WTC11 (cell line): ENCODE measurements around the gene NXN. TPM values are rescaled to one million over a fixed set of nuclear protein-coding genes. Genes with fewer than 3 reads are reported as not detected.

Experiments used
- ATAC-seq: fragments of 200-7000 bp; cut with Tn5 transposase; 2 replicates; pipeline ENCODE4 v1.10.0; 2021; ENCODE audit warnings: mild to moderate bottlenecking, moderate library complexity
- CTCF ChIA-PET: fragments of 300-600 bp; sonication (Branson Sonifier 250); formaldehyde crosslinking; loops from one replicate; lab custom pipeline; 2021; ENCODE audit warnings: antibody characterized with exemption; lab: Charles Lee
- POLR2A ChIA-PET: fragments of 350-600 bp; sonication (Branson Sonifier 250); formaldehyde crosslinking; loops from one replicate; lab custom pipeline; 2021; ENCODE audit warnings: antibody characterized with exemption; lab: Charles Lee
- DNase-seq: peaks from one replicate; pipeline ENCODE4 v3.0.0; 2021; ENCODE audit warnings: low spot score
- H3K27ac Mint-ChIP-seq: 2 replicates; pipeline ENCODE4 v1.8.0; 2021; ENCODE audit warnings: mixed read lengths
- H3K27me3 Mint-ChIP-seq: 2 replicates; pipeline ENCODE4 v1.8.0; 2021; ENCODE audit warnings: low read depth, mild to moderate bottlenecking, moderate library complexity, mixed read lengths
- H3K36me3 Mint-ChIP-seq: 2 replicates; pipeline ENCODE4 v1.8.0; 2021; ENCODE audit warnings: mixed read lengths
- H3K4me1 Mint-ChIP-seq: 2 replicates; pipeline ENCODE4 v1.8.0; 2022; ENCODE audit warnings: mixed read lengths
- H3K4me3 Mint-ChIP-seq: 2 replicates; pipeline ENCODE4 v1.8.0; 2021; ENCODE audit warnings: mild to moderate bottlenecking, moderate library complexity, mixed read lengths
- H3K9me3 Mint-ChIP-seq: 2 replicates; pipeline ENCODE4 v1.8.0; 2021; ENCODE audit warnings: mixed read lengths
- ATF1 ChIP-seq: sonication (generic); formaldehyde crosslinking; IDR thresholded peaks from 2 replicates; pipeline ENCODE4 v1.8.1; 2023; ENCODE audit warnings: mild to moderate bottlenecking, moderate library complexity, missing genetic modification reagents
- ETV6 ChIP-seq: sonication (generic); formaldehyde crosslinking; IDR thresholded peaks from 2 replicates; pipeline ENCODE4 v1.8.1; 2022; ENCODE audit warnings: mild to moderate bottlenecking, missing genetic modification reagents
- FOXP1 ChIP-seq: sonication (generic); formaldehyde crosslinking; IDR thresholded peaks from 2 replicates; pipeline ENCODE4 v1.8.0; 2022; ENCODE audit warnings: missing genetic modification reagents, mild to moderate bottlenecking, moderate library complexity, borderline replicate concordance
- JUN ChIP-seq: sonication (generic); formaldehyde crosslinking; IDR thresholded peaks from 2 replicates; pipeline ENCODE4 v1.8.0; 2023; ENCODE audit warnings: mild to moderate bottlenecking, missing genetic modification reagents
- NR1H2 ChIP-seq: sonication (generic); formaldehyde crosslinking; IDR thresholded peaks from 2 replicates; pipeline ENCODE4 v1.9.0; 2021; ENCODE audit warnings: mild to moderate bottlenecking, moderate library complexity, missing genetic modification reagents
- PRRX2 ChIP-seq: fragments of 250-450 bp; sonication (Bioruptor Pico); IDR thresholded peaks from 2 replicates; pipeline ENCODE4 v1.8.0; 2021; ENCODE audit warnings: mild to moderate bottlenecking
- RELA ChIP-seq: sonication (generic); formaldehyde crosslinking; IDR thresholded peaks from 2 replicates; pipeline ENCODE4 v1.8.1; 2022; ENCODE audit warnings: missing genetic modification reagents, mild to moderate bottlenecking, borderline replicate concordance
- ZBTB21 ChIP-seq: sonication (generic); formaldehyde crosslinking; IDR thresholded peaks from 2 replicates; pipeline ENCODE4 v1.8.1; 2023; ENCODE audit warnings: mild to moderate bottlenecking, missing genetic modification reagents, borderline replicate concordance
- ZNF263 ChIP-seq: sonication (generic); formaldehyde crosslinking; IDR thresholded peaks from 2 replicates; pipeline ENCODE4 v1.8.1; 2022; ENCODE audit warnings: low read depth, mild to moderate bottlenecking, moderate library complexity, missing genetic modification reagents
- ZNF671 ChIP-seq: fragments of 250-450 bp; sonication (Bioruptor Pico); IDR thresholded peaks from 2 replicates; pipeline ENCODE4 v1.8.0; 2021; ENCODE audit warnings: mild to moderate bottlenecking
- total RNA-seq: library from RNA; stranded (reverse); gene quantifications from 3 replicates; pipeline ENCODE4 v1.2.3, GENCODE V29; 2021
- TF ChIP-seq, protein P1 (sequence below): fragments of 200-600 bp; IDR thresholded peaks from 2 replicates; pipeline ENCODE4 v1.8.0; 2022; ENCODE audit warnings: antibody characterized with exemption
- TF ChIP-seq, protein P2 (sequence below): sonication (generic); formaldehyde crosslinking; IDR thresholded peaks from 2 replicates; pipeline ENCODE4 v1.8.1; 2022; ENCODE audit warnings: mild to moderate bottlenecking, missing genetic modification reagents, moderate library complexity, borderline replicate concordance
- TF ChIP-seq, protein P3 (sequence below): fragments of 250-450 bp; sonication (Bioruptor Pico); IDR thresholded peaks from 2 replicates; pipeline ENCODE4 v1.9.0; 2021; ENCODE audit warnings: mild to moderate bottlenecking
- TF ChIP-seq, protein P4 (sequence below): fragments of 250-450 bp; sonication (Bioruptor Pico); conservative IDR thresholded peaks from 2 replicates; pipeline ENCODE4 v1.9.0; 2021; ENCODE audit warnings: mild to moderate bottlenecking
- TF ChIP-seq, protein P5 (sequence below): sonication (generic); formaldehyde crosslinking; IDR thresholded peaks from 2 replicates; pipeline ENCODE4 v1.8.1; 2023; ENCODE audit warnings: mild to moderate bottlenecking, missing genetic modification reagents
- TF ChIP-seq, protein P6 (sequence below): sonication (generic); formaldehyde crosslinking; IDR thresholded peaks from 2 replicates; pipeline ENCODE4 v1.8.0; 2023; ENCODE audit warnings: mild to moderate bottlenecking, missing genetic modification reagents
- TF ChIP-seq, protein P7 (sequence below): sonication (generic); formaldehyde crosslinking; IDR thresholded peaks from 2 replicates; pipeline ENCODE4 v1.8.1; 2022; ENCODE audit warnings: missing genetic modification reagents, borderline replicate concordance

Gene NXN
- total RNA-seq, 1 experiment from 2014 or later, result 96.8 TPM

DNA sequence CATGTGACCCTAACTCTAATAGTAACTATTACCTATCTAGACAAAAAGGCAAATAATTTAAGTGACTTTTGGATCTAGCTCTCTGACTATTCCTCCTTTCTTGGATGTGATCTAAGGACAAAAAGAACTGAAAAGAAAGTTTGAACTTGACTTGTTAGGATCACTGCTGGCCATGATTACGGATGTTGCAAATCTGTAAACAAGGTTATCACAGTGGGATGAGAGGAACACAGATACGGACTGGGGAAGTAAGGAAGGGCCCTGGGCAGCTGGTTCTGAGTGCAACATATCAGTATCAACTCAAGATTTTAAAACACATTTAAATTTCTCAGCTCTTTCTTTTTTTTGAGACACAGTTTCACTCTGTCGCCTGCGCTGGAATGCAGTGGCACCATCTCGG lies 118.8 kb downstream of the NXN start:
- ATAC-seq, result no peak
- peaks cover 8% of the 10 kb centered on the region for H3K4me1 Mint-ChIP-seq
- H3K36me3 Mint-ChIP-seq, result no peaks in the 10 kb centered on the region; the same call in 1 of the 2 replicates
- no peaks in the 10 kb centered on the region for H3K27me3 Mint-ChIP-seq
- H3K9me3 Mint-ChIP-seq, result no peaks in the 10 kb centered on the region
- no peak for DNase-seq
- no peak overlapping the region for H3K4me3 Mint-ChIP-seq
- CTCF ChIA-PET, result interaction anchor here (1.4 kb wide), 1 partner anchor 8 kb away, joined by 6 read pairs; no protein-coding TSS in a partner anchor
- H3K27ac Mint-ChIP-seq, result peak overlapping the region; percentile 95
- POLR2A ChIA-PET, result no interaction called here
- TF ChIP-seq, protein P1, sequence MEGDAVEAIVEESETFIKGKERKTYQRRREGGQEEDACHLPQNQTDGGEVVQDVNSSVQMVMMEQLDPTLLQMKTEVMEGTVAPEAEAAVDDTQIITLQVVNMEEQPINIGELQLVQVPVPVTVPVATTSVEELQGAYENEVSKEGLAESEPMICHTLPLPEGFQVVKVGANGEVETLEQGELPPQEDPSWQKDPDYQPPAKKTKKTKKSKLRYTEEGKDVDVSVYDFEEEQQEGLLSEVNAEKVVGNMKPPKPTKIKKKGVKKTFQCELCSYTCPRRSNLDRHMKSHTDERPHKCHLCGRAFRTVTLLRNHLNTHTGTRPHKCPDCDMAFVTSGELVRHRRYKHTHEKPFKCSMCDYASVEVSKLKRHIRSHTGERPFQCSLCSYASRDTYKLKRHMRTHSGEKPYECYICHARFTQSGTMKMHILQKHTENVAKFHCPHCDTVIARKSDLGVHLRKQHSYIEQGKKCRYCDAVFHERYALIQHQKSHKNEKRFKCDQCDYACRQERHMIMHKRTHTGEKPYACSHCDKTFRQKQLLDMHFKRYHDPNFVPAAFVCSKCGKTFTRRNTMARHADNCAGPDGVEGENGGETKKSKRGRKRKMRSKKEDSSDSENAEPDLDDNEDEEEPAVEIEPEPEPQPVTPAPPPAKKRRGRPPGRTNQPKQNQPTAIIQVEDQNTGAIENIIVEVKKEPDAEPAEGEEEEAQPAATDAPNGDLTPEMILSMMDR, result no peak
- no peak for TF ChIP-seq ZNF263 (CRISPR knock-in tag)
- no peak for TF ChIP-seq RELA (CRISPR knock-in tag)
- TF ChIP-seq ATF1 (CRISPR knock-in tag), result no peak

DNA sequence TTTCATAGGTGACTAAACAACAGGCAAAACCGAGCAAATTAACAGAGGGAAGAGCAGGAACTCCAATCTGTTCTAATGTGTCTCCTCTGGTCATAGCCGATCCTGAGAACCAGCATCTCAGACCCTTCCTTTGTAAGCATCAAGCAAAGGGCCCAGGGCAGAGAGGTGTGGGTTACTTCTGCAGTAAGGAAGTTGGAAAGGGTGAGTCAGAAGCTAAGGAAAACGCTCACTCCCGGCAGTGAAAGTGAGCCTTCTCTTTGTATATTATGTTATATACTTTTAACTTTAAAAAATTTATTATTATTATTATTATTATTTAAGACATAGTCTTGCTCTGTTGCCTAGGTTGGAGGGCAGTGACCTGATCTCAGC lies 119.8 kb downstream of the NXN start:
- no peak for ATAC-seq
- H3K27me3 Mint-ChIP-seq, result no peaks in the 10 kb centered on the region
- no peak for TF ChIP-seq ZNF671
- TF ChIP-seq, protein P2, sequence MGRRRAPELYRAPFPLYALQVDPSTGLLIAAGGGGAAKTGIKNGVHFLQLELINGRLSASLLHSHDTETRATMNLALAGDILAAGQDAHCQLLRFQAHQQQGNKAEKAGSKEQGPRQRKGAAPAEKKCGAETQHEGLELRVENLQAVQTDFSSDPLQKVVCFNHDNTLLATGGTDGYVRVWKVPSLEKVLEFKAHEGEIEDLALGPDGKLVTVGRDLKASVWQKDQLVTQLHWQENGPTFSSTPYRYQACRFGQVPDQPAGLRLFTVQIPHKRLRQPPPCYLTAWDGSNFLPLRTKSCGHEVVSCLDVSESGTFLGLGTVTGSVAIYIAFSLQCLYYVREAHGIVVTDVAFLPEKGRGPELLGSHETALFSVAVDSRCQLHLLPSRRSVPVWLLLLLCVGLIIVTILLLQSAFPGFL (CRISPR knock-in tag), result no peak
- no peak for TF ChIP-seq PRRX2 (CRISPR knock-in tag)
- TF ChIP-seq, all 79 proteins: peak for 0
- Mint-ChIP-seq H3K4me1 (peaks cover 8% of the 10 kb centered on the region), H3K4me3 (no peak overlapping the region), H3K27ac (peak overlapping the region; percentile 76), H3K9me3 (no peaks in the 10 kb centered on the region), H3K36me3 (no peaks in the 10 kb centered on the region; the same call in 1 of the 2 replicates)
- no peak for DNase-seq
- CTCF ChIA-PET, result interaction anchor here (0.5 to 0.6 kb wide), 2 partner anchors 8 to 419 kb away, joined by 3 to 5 read pairs; no protein-coding TSS in a partner anchor
- POLR2A ChIA-PET, result no interaction called here

DNA sequence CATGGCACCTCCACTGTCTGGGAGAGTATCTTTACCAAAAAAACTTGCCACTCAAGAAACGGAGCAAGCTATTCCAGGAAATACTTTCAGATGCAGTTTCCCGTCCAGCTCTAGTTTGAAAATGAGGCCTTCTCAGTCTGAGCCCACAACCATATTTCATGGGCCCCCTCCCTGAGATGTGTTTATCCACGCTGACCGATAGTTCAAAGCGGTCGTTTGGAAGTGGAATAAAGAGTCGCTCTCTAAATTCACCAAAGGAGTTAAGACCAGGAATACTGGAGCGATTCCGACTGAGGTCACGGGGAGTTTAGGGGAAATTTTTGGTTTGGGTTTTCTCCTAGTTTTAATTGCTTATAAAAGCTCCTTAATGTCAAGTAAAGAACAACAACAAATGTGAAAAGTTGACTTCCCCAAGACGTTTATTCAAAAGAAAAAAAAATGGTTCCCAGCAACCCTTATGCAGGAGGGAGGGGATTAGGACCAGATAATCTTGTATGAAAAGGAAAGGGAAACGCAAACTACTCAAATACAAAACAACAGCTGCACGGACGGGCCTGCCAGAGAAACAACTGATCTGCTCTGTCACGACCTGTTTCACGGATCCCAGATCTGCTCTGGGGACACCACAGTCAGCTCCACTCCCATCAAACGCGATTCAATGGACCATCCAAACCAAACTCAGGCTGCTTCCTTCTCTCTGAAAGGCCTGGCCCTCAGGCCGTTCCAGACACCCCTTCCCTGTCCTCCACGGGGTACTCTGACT lies 120.3 kb downstream of the NXN start:
- Mint-ChIP-seq H3K4me3 (no peak overlapping the region), H3K9me3 (no peaks in the 10 kb centered on the region), H3K4me1 (peaks cover 8% of the 10 kb centered on the region), H3K27me3 (no peaks in the 10 kb centered on the region), H3K36me3 (no peaks in the 10 kb centered on the region; the same call in 1 of the 2 replicates), H3K27ac (peak overlapping the region; percentile 83)
- DNase-seq (no peak), ATAC-seq (no peak)
- CTCF ChIA-PET, result interaction anchor here (0.5 to 0.6 kb wide), 2 partner anchors 8 to 418 kb away, joined by 3 to 5 read pairs; no protein-coding TSS in a partner anchor
- POLR2A ChIA-PET, result interaction anchor here (0.6 kb wide), 2 partner anchors 104 to 376 kb away, joined by 3 read pairs; no protein-coding TSS in a partner anchor
- TF ChIP-seq ZBTB21 (no peak), JUN (no peak), ETV6 (CRISPR knock-in tag) (no peak), FOXP1 (CRISPR knock-in tag) (no peak), NR1H2 (CRISPR knock-in tag) (no peak)
- TF ChIP-seq, protein P3, sequence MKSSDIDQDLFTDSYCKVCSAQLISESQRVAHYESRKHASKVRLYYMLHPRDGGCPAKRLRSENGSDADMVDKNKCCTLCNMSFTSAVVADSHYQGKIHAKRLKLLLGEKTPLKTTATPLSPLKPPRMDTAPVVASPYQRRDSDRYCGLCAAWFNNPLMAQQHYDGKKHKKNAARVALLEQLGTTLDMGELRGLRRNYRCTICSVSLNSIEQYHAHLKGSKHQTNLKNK (CRISPR knock-in tag), result no peak
- TF ChIP-seq, protein P4, sequence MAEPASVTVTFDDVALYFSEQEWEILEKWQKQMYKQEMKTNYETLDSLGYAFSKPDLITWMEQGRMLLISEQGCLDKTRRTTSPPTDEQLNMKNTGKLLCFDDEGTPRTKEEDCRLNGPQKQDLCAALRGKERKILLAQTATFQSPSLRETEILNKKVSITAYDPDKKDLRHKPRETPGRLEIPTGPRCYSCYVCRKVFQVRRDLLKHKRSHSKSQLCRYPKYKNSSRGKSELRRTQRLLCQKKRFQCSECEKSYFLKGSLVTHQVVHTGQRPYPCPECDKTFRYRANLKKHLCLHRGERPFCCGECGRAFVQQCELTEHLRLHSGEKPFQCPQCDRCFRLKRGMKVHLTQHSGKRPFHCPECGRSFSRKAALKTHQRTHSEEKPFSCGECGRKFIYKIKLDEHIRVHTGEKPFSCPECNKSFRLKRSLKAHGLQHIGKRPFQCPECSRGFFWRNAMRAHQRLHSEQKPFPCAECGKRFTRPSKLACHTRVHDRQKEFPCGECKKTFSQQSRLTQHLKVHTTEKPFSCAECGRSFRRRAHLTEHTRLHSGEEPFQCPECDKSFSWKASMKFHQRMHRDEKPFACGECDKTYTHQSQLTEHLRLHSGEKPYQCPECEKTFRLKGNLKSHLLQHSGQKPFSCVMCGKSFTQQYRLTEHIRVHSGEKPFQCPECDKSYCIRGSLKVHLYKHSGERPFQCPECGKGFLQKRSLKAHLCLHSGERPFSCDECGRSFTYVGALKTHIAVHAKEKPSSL (CRISPR knock-in tag), result no peak
- TF ChIP-seq, protein P5, sequence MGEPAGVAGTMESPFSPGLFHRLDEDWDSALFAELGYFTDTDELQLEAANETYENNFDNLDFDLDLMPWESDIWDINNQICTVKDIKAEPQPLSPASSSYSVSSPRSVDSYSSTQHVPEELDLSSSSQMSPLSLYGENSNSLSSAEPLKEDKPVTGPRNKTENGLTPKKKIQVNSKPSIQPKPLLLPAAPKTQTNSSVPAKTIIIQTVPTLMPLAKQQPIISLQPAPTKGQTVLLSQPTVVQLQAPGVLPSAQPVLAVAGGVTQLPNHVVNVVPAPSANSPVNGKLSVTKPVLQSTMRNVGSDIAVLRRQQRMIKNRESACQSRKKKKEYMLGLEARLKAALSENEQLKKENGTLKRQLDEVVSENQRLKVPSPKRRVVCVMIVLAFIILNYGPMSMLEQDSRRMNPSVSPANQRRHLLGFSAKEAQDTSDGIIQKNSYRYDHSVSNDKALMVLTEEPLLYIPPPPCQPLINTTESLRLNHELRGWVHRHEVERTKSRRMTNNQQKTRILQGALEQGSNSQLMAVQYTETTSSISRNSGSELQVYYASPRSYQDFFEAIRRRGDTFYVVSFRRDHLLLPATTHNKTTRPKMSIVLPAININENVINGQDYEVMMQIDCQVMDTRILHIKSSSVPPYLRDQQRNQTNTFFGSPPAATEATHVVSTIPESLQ (CRISPR knock-in tag), result no peak
- TF ChIP-seq, protein P6, sequence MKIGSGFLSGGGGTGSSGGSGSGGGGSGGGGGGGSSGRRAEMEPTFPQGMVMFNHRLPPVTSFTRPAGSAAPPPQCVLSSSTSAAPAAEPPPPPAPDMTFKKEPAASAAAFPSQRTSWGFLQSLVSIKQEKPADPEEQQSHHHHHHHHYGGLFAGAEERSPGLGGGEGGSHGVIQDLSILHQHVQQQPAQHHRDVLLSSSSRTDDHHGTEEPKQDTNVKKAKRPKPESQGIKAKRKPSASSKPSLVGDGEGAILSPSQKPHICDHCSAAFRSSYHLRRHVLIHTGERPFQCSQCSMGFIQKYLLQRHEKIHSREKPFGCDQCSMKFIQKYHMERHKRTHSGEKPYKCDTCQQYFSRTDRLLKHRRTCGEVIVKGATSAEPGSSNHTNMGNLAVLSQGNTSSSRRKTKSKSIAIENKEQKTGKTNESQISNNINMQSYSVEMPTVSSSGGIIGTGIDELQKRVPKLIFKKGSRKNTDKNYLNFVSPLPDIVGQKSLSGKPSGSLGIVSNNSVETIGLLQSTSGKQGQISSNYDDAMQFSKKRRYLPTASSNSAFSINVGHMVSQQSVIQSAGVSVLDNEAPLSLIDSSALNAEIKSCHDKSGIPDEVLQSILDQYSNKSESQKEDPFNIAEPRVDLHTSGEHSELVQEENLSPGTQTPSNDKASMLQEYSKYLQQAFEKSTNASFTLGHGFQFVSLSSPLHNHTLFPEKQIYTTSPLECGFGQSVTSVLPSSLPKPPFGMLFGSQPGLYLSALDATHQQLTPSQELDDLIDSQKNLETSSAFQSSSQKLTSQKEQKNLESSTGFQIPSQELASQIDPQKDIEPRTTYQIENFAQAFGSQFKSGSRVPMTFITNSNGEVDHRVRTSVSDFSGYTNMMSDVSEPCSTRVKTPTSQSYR, result no peak
- TF ChIP-seq, protein P7, sequence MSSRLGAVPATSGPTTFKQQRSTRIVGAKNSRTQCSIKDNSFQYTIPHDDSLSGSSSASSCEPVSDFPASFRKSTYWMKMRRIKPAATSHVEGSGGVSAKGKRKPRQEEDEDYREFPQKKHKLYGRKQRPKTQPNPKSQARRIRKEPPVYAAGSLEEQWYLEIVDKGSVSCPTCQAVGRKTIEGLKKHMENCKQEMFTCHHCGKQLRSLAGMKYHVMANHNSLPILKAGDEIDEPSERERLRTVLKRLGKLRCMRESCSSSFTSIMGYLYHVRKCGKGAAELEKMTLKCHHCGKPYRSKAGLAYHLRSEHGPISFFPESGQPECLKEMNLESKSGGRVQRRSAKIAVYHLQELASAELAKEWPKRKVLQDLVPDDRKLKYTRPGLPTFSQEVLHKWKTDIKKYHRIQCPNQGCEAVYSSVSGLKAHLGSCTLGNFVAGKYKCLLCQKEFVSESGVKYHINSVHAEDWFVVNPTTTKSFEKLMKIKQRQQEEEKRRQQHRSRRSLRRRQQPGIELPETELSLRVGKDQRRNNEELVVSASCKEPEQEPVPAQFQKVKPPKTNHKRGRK (CRISPR knock-in tag), result no peak
